HG03571 (cell line): ENCODE results near the gene TRMT1.
A peak's percentile ranks its signal among the peaks of the same experiment; 100 is the strongest.
"Not testable (repeated sequence)": the region's sequence is repeated elsewhere in the genome, so short reads cannot be mapped to it uniquely, and the experiment has no call there.

Source experiments
- ATAC-seq: cut with Tn5 transposase; IDR thresholded peaks from one replicate; pipeline ENCODE4 v1.9.1; 2021; ENCODE audit not compliant: unreplicated experiment

The TRMT1 gene

DNA sequence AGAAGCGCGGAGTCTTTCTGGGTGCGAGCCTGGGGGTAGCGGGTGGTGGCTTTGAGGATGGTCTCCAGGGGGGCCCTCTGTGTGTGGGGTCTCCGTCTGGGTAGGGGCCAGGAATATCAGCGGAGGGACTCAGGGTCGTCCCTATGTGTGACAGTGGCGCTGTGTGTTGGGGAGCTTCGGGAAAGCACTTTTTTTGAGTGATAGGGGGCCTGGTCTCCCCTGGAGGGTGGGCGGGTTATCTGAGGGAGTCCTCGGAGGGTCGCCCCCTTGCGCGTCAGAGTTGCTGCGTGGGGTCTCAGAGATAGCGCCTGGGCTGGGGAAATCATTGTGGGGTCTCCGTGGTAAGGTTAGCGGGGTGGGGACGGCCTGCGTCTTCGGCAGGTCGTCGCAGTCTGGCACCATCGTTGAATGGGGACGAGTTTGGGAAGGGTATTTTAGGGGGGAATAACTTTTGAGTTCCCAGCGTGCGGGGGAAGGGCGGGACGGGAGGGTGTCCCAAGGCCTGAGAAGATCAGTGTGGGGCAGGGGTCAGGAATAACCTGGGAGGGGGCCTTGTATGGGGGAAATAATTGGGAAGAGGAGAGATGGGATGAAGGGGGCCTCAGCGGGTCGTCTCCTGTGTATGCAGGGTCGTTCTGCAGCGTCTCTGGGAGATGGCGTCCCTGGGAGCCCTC is 34.5 kb upstream of the TRMT1 start:
- ATAC-seq = no peak

DNA sequence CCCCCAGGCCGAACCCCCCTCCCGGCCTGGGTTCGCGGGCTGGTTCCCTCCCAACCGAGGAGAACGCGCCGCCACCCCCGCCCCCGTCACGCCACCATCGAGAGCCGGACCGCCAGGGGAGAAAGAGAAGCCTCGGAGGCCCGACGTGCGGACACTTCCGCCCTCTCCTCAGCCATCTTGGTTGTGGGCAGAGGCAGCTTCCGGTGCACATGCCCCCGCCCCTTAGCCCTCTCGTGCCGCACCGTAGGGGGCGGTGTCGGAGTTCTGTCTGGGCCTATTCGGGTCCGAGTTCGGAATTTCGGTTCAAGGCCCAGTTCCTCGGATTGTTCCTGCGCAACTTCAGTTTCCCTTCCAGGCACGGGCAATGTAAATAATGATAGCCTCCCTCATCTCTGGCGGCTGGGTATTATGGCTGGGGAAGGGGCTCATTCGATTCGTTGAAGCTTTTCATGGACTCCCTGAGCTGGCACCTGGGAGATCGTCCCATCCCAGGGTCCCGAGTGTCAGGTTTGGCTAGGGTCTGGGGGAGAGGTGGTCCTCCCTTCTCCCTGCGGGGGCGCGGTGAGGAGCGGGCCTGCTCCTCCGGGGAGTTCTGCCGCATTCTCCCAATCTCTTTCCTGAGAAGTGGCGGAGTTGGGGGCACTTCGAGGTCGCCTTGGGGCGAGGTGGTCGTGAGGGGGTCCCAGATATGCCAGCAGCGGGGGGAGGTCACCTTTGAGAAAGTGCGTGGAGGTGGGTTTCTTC is 33.8 kb upstream of the TRMT1 start, which contains the start of the genes IER2 and STX10:
Gene IER2 (plus strand): TSS at position 225 of the 744 bp plus-strand sequence. CDS start 2,776 bp downstream, outside the sequence.
Gene STX10 (minus strand): TSS at position 189 of the 744 bp plus-strand sequence. CDS start 202 bp downstream, outside the sequence.
- peak; percentile 33 for ATAC-seq

DNA sequence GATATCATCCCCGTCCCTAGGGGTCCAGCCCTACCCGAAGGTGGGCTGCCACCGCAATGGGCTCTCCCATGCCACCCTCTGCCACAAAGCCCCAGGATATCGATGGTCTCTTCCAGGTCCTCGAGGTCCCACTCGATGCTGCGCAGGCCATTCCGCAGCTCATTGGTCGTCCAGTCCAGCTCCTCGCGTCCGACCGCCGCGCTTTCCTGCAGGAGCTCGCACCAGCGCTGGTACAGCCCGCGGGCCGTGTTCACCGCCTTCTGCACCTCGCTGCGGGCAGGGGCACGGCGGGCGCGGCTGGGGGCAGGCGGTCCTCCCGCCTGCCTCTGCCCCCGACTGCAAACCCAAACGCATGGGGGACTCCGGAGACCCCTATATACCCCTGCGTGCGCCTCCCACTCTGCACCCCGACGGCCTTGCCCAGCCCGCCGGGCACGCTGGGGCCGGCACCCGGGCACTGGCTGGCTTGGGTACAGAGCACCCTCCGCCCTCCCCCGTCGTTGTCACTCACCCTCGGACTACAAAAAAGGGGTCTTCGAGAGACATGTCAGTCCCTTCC is 33.2 kb upstream of the TRMT1 start:
- ATAC-seq = no peak

DNA sequence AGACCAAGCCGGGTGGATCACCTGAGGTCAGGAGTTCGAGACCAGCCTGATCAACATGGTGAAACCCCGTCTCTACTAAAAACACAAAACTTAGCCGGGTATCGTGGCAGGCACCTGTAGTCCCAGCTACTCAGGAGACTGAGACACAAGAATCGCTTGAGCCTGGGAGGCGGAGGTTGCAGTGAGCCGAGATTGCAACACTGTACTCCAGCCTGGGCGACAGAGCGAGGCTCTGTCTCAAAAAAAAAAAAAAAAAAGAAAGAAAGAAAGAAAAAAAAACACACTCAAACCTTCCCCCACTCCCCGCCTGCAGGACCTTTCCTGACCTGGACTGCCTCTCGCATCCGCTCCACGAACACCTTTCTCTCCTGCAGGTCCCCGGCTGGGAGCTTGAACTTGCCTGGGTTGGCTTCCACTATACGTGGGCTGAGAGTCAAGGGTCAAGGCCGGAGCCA is 32.7 kb upstream of the TRMT1 start:
- ATAC-seq = not testable (repeated sequence)

DNA sequence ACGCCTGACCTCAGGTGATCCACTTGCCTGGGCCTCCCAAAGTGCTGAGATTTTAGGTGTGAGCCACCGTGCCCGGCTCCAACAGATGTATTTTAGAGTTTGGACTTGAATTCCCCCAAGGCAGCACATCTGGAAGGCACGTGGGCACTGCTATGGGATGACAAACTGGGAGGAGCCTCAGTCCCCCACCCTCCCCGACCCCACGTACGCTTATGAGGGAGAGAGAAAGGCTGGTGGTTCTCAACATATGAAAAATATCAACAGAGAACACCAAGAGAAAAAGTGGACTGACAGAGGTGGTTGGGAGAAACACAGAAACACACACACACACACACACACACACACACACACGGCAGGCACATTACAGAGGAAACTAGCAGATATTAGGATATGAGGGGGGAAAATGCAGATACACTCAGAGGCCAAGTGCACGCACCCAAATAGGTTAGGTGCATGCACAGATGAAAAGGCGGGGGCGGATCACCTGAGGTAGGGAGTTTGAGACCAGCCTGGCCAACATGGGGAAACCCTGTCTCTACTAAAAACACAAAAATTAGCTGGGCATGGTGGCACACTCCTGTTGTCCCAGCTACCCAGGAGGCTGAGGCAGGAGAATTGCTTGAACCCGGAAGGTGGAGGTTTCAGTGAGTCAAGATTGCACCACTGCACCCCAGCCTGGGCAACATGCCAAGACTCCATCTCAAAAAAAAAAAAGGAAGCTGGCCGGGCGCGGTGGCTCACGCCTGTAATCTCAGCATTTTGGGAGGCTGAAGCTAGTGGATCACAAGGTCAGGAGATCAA is 30.4 kb upstream of the TRMT1 start:
- ATAC-seq = no peak

DNA sequence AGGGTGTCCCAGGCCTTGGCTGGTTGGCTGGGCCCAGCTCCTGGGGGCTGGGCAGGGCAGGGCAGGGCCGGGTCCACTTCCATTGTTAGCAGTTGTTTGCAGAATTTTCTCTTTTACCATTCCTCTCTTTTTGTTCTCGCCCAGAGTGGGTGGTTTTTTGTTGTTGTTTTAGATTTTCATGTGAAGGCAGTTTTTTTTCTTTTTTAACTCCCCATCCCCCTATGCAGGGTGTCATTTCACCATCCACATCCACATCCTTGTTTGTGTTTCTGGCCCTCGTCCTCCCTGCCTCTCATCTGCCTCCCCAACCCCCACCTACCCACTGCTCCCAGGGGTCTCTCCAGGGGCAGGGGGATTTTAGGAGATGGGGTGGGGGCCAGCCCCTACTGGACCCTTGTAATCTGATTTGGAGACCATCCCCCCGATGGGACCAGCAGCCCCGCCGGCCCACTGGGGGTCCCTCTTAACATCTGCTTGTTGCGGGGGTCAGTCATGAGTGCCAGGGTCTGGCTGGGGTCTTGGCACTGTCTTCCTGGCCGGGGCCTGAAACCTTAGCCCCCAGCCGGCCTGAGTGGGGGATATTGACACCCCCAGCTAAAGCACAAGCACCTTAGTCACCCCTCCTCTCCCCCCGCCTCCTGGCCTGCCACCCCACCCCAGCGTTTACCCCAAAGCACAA is 23.2 kb upstream of the TRMT1 start:
- ATAC-seq = no peak

DNA sequence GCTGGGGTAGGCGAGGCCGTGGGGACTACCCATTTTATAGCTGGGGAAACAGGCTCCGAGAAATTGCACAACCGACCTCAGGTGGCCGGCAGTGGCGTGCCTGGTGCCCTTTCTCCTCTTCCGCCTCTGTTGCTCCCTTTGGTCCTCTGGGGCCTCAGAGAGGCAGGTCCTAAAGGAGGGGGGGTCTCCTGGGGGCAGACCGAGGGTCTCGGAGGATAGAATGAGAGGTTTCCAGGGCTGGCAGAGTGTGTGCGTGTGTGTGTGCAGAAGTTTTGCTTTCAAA is 22.3 kb upstream of the TRMT1 start:
- ATAC-seq = no peak

DNA sequence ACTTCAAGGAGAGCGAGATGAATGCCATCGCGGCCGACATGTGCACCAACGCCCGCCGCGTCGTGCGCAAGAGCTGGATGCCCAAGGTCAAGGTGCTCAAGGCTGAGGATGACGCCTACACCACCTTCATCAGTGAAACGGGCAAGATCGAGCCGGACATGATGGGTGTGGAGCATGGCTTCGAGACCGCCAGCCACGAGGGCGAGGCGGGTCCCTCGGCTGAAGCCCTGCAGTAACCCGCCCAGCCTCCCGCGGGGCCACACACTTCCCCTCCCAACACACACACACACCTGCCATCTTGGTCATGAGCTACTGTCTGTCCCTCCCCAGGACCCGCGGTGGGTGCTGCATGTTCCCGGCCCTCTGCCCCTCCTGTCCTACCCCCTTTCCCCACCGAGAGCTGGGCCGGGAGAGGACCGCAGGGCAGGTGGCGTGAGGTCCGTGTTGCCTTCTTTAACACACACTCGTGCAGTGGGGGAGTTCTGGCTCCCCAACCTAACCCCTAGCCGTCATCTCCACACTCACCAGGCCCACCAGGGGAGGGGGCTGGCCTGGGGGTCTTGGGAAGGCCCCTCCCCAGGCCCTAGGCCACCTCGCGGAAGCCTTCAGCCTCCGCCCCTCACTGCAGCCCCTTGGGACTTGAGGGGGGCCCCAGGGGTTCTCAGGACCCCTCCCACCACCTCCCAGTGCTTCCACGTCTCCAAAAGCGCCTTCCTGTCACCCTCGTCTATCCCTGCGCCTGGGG is 21.8 kb upstream of the TRMT1 start:
- no peak for ATAC-seq

DNA sequence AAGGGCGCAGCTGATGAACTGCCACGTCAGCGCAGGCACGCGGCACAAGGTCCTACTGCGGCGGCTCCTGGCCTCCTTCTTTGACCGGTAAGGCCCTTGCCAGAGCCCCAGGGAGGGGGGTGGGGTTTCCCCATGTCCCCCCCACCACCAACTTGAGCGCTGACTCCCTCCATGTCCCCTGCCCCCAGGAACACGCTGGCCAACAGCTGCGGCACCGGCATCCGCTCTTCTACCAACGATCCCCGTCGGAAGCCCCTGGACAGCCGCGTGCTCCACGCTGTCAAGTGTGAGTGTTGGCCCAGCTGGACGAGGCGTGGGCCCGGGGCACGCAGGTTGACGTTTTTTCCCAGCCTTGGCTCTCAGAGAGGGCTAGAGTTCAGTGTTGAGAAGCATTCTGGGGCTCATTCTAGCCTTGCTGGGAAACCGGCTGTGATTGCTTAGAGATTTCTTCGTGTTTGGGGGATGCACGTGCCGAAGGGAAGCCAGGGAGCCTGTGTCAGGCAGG is 20.8 kb upstream of the TRMT1 start:
- ATAC-seq = no peak

DNA sequence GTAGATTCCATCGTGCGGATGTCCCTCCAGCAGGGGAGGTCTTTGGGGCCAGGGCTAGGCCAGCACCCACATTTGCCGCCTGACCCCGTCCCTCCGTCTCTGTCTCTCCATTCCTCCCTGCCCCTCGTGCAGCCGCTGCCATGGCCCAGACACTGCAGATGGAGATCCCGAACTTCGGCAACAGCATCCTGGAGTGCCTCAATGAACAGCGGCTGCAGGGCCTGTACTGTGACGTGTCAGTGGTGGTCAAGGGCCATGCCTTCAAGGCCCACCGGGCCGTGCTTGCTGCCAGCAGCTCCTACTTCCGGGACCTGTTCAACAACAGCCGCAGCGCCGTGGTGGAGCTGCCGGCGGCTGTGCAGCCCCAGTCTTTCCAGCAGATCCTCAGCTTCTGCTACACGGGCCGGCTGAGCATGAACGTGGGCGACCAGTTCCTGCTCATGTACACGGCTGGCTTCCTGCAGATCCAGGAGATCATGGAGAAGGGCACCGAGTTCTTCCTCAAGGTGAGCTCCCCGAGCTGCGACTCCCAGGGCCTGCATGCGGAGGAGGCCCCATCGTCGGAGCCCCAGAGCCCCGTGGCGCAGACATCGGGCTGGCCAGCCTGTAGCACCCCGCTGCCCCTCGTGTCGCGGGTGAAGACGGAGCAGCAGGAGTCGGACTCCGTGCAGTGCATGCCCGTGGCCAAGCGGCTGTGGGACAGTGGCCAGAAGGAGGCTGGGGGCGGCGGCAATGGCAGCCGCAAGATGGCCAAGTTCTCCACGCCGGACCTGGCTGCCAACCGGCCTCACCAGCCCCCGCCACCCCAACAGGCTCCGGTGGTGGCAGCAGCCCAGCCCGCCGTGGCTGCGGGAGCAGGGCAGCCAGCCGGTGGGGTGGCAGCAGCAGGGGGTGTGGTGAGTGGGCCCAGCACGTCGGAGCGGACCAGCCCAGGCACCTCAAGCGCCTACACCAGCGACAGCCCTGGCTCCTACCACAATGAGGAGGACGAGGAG is 18.8 kb upstream of the TRMT1 start:
- no peak for ATAC-seq

DNA sequence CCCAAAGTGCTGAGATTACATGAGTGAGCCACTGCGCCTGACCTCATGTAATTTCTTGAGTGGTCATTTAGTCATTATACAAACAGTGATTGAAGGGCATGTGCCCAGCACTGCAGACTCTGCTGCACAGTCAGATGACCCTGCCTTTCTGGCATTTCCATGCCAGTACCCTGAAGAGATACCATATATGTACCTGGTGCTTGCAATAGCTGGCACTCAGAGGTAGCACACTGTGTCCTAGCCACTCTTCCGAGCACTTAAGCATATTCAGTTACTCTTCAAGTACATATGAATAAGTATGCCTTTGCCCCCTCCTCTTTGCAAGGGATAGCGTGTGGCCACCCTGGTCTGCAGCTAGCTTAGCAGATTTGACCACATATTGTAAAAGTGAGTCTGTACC is 18.1 kb upstream of the TRMT1 start:
- no peak for ATAC-seq

DNA sequence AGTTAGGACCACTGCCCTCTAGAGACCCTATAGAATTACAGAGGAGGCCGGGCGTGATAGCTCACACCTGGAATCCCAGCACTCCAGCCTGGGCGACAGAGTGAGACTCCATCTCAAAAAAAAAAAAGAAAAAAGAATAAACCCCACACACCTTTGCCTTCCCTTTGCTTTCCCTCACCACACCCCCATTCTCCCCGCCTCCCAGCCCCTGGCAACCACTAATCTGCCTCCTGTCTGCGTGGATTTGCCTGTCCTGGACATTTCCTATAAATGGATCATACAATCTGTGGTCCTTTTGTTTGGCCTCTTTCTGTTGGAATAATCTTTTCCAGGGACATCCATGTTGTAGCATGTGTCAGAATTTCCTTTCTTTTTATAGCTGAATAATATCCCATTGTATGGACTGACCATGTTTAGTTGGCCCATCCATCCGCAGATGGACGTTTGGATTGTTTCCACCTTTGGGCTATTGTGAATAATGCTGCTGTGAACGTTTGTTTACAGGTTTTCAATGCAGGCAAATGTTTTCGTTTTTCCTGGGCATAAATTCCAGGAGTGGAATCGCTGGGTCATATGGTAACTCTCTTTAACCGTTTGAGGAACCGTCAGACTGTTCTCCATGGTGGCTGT is 16.8 kb upstream of the TRMT1 start:
- no peak for ATAC-seq

DNA sequence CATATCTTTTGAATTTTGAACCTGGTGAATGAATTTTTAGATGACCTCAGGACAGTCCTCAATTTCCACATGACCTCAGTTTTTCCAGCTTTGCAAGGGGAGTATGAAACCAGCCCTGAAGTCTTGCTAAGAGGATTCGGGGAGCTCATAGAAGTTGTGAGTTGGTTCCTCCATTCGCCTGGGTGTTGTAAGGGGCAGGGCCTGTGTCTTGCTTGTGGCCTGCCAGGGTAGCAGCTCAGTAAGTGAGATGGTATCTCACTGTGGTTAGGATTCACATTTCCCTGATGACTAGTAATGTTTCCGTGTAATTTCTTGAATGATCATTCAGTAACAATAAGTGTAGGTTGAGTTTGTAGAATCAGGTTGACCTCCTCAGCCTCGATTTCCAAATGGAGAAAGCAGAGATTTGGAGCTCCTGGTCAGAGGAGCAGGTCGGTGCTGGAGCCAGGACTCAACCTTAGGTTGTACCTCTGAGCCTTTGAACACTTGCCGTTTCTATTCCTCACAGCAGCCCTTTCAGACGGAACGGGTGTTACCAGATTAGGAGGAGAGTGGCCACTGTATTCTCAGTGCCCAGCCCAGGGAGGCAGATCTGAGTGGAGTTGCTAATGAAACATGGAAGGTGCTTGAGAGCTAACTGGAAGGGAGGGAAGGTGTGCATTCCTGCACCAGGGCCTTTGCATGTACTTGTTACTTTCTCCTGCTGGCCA is 16.1 kb upstream of the TRMT1 start:
- ATAC-seq = no peak

DNA sequence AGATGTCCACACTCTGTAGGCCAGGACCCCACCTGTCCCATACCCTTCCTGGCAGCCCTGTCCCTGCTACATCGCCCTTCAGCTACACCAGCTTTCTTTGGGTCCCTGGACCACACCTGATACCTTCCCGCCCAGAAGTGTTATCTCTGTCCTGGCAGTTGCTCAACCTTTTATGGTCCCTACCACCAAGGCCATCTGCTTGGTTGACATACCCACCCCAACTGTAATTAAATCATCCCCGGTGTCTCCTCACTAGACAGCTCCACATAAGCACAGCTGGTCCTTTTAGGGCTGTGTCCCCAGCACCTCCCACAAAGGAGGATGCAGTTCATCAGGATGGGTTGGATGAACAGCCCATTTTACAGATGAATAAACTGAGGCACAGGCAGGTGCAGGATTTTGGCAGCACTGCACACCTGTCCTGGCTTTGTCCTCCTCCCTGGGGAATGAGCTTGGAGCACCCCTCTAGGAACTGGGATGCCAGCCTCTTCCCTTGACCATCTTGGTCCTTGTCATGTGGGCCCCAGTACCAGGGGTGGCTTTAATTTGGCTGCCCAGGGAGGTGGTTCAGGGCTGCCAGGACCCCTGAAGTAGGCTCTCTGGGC is 14.4 kb upstream of the TRMT1 start:
- no peak for ATAC-seq

DNA sequence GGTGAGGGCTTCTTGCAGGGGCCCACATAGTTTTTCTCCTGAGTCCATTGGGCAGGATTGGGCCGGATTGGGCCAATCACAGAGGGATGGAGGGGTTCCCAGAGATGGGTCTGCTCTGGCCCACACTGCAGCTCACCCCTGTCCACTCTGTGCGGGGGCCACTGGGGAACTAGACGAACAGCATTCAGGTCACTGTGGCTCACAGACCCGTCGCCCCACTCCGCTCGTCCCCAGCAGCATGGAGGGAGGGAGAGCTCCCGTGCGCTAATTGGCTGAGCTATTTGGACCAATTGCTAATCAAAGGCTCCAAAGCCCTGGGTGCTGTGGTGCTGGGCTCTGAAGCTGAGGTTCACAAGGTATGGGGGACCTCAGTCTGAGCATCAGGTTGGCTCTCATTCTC is 12.8 kb upstream of the TRMT1 start:
- ATAC-seq = no peak

DNA sequence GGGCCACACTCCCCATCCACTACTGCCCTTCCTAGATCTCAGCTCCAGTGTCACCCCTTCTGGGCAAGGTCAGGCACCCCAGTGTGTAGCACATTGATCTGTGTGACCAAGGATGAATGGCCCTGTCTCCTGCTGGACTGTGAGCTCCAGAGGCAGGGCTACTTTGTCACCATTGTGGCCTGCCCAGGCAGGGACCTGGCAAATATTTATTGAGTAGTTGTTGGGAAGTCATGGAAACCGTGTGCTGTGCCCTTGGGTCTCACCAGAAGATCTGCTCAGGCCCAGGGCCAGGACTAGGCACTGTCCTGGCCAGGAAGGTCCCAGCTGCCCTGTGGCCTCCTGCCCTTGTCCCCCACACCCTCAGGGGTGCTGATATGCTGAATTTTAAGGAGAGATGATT is 12.0 kb upstream of the TRMT1 start:
- ATAC-seq = no peak

DNA sequence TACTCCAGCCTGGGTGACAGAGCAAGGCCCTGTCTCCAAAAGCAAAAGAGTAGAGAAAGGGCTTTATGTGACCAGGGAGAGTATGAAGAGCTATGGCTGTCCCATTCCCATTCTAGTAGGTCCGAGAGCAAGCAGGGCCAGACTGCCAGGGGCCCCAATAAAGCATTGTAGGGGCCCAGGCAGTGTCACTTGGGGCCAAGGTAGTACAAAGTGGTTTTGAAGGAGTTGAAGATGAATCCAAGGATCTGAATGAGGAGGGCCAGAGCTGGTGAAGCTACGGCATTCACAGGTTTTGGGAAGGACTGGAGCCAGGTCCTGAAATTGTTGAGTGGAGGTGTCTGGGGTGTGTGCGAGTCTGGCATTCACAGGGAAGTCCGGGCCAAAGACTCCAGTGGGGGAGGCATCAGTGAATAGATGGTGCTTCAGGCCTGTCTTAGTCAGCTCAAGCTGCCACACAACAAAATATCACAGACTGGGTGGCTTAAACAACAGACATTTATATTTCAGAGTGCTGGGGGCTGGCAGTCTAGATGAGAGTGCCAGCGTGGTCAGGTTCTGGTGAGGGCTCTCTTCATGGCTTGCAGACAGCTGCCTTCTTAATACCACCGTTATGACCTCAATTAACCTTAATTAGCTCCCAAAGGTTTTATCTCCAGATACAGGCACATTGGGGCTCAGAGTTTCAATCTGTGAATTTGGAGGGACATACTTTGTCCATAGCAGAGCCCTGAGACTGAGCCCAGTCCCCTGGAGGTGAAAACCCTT is 11.5 kb upstream of the TRMT1 start:
- no peak for ATAC-seq
